Left renal pelvis (tissue), 4 donors: ENCODE data around the gene ZNF559. TPM values are rescaled to one million over a fixed set of nuclear protein-coding genes. Genes with fewer than 3 reads are reported as not detected.
"Not testable (repeated sequence)": the region's sequence is repeated elsewhere in the genome, so short reads cannot be mapped to it uniquely, and the experiment has no call there.

Experiments
- DNase-seq, 4 donors: peaks; one replicate each; pipeline ENCODE4 v3.0.0-alpha.2; 2013; ENCODE audit warnings: low read depth in 4 of 4, low spot score in 3 of 4
- polyA plus RNA-seq, 4 donors: library from polyadenylated mRNA; unstranded; fragments of 120-200 nt; gene quantifications; one replicate each; pipeline ENCODE4 v1.2.1, GENCODE V29; 2013; ENCODE audit not compliant: insufficient read length in 4 of 4

ZNF559 gene
- 10 to 100 TPM; 60.9 to 72.3 (median 70.1) TPM for polyA plus RNA-seq

DNA sequence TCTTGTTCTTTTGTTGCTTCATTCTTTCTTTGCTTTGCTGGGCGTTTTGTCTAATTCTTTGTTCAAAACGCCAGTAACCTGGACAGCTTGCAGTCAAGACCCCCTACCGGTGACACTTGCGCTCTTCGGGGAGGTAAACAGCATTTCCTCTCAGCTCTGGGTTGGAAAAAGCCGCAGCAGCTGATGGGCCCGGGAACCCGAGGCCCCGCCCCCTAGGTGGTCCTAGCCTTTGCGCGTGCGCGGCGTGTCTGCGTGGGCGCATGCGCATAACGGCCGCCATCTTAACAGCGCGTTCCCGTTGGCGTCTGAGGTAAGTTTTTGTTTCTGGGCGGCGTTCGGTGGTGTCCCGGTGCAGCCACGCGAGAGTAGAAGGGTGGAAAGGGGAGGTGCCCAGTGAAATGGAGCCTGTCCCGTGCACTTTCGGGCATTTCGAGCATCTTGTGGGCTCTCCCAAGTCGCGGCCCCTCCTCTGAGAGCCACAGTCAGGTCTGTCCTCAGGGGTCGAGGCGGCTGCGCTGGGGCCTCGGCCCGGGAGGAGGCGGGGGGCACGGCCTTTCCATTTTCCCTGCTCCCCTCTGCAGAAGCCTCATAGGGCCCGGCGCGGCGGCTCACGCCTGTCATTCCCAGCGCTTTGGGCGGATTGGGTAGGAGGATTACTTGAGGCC lies at the start of gene ZNF559:
ZNF559 (plus strand) TSS at position 261 of the 665 bp plus-strand sequence. CDS start 14,371 bp downstream, outside the sequence.
- peak; percentile 88 to 93 (median 90) for DNase-seq

DNA sequence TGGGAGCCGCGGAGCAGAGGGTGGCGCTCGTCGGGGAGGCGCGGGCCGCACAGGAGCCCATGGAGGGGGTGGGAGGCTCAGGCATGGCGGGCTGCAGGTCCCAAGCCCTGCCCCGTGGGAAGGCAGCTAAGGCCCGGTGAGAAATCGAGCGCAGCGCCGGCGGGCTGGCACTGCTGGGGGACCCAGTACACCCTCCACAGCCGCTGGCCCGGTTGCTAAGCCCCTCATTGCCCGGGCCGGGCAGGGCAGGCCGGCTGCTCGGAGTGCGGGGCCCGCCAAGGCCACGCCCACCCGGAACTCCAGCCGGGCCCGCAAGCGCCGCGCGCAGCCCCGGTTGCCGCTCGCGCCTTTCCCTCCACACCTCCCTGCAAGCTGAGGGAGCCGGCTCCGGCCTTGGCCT lies 40.5 kb upstream of the ZNF559 start:
- DNase-seq = not testable (repeated sequence)

DNA sequence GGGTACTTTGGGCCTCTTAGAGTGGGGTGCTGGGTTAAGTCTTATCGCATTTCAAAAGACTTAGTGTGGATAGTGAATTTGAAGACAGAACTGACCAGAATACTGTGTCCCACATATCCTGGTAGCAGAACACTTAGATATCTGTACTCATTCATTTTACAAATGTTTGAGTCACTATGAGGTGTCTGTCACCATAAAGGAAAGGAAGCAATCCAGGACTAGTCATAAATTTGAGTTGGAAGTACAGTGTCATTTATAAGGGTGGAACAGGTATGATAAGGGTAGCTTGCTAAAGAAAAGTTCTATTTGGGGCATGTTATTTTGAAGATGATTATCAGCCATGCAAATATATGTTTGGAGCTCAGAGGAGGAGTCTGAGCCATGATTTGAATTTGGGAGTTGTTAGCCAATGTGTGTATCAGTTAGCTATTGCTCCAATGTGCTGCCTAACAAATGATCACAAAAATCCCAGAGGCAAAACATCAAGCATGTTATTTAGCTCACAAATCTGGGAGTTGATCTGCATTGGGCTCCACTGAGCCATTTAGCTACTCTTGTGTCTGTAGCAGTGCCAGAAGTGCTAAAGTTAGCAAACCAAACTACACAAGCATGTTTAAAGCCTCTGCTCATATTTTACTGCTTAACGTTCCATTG lies 34.6 kb upstream of the ZNF559 start:
- no peak for DNase-seq

DNA sequence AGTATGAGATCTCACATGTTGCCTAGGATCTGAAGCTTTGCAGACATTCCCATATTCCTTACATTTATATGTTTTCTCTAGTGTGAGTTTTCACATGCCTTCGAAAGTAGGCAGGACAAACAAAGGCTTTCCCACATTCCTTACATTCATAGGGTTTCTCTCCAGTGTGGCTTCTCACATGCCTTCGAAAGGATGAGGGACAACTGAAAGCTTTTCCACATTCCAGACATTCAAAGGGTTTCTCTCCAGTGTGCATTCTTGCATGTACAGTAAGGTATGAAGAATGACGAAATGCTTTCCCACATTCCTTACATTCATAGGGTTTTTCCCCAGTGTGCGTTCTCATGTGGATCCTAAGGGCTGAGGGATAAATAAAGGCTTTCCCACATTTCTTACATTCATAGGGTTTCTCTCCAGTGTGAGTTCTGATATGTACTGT lies 28.5 kb upstream of the ZNF559 start:
- no peak for DNase-seq

DNA sequence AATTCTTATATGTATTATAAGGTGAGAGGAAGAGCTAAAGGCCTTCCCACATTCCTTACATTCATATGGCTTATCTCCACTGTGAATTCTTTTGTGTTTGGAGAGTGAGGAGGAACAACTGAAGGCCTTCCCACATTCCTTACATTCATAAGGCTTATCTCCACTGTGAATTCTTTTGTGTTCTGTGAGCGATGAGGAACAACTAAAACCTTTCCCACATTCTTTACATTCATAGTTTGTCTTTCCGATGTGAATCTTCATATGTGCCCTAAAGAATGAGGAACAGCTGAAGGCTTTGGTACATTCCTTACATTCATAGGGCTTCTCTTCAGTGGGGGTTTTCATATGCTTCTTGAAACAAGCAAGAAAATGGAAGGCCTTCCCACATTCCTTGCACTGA lies 27.6 kb upstream of the ZNF559 start:
- no peak for DNase-seq

DNA sequence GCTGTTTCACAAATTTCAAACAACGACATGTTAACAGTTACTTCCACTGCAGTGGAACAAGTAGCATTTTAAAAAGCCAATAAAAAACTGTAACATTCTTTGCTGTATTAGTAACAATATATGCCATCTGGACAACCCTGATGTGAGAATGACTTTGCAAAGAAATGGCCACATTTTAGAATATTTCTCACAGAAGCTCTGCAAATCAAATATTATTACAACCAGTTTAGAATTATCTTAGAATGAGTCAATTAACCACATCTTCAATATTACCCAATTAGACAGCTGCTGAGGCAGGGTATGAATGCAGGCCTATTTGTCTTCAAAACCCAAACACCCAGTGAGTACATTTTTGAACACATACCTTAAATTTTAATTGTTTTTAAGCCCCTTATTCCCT lies 17.5 kb upstream of the ZNF559 start:
- DNase-seq = no peak

DNA sequence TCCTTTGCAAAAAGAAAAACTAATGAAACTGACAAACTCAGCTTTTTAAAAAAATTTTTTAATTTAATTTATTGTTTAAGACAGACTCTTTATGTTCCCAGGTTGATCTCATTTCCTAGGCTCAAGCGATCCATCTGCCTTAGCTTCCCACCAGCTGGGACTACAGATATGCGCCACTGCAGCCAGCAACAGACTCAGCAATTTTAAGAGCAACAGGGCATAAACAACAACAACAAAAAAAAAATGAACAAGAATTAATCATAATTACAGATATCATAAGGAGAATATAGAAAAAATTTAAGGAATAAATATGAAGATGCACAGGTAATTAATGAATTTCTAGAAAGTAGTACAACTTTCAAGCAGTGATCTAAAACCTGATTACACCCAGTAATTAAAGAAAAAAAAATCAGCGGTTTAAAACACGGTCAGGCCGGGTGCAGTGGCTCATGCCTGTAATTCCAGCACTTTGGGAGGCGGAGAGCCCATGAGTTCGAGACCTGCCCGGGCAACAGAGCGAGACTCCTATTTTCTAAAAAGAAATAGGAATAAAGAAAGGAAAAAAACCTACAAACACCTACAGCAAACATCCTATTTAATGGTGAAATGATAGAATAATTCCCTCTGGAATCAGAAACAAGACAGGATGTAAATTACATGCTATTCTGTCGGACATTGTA lies 15.7 kb upstream of the ZNF559 start:
- DNase-seq = no peak

DNA sequence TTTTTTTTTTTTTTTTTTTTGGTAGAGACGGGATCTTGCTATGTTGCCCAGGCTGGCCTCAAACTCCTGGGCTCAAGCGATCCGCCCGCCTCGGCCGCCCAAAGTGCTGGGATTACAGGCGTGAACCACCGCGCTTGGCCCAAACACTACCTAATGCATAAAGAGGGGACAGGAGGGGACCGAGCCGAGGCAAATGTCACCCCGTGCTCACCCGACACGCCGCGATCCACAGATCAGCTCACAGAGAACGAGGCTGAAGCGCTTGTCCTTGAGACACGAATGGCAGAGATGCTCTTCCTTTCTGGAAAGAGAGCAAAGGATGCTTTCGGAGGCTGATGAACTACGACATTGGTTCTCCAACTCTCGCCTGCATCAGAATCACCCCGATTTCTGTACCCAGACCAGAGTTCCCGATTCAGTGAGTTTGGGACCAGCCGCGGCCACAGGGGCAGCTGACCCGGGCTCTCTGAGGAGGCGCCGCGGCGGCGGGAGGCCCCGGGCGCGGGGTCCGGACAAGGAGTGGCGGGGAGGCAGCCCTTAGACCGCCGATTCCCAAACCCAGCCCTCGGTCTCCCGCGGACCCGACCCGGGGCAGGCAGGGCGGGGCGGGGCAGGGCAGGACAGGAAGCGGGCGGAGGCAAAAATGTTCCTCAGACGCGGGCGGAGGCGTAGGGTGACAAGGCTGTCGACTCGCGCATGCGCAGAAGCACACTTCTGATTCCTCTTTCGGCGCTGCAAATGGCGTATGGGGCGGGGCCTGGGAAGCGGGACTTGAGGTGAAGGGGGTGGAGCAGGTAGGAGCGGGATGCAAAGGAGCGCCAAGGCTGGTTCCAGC lies 14.6 kb upstream of the ZNF559 start, which contains the start of gene ZNF699:
ZNF699 (minus strand) TSS at position 700 of the 835 bp plus-strand sequence. CDS start 4,719 bp downstream, outside the sequence.
- DNase-seq = peak; percentile 94 to 95 (median 95)

DNA sequence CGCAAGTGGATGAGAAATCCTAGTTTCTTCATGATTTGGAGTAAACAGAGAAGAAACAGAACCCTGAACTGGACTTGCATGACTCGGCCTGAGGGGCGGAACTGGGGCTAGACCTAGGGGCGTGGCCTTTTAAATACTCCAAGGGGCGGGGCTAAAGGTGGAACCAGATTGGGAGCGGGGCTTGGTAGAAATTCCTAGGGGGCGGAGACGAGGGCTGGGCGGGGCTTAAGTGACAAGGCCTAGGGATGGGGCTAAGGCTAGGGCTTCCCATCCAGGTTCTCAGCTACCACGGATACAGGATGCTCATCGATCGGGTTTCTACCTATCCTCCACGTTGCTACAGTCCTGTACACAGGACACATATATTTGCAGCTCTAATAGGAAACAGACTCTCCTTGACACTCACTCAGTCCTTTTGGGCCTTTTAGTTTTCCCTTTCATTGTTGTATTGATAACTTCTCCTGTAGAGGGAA lies 14.0 kb upstream of the ZNF559 start:
- peak in 3 of 4 donors; percentile 82 to 88 (median 85) for DNase-seq

DNA sequence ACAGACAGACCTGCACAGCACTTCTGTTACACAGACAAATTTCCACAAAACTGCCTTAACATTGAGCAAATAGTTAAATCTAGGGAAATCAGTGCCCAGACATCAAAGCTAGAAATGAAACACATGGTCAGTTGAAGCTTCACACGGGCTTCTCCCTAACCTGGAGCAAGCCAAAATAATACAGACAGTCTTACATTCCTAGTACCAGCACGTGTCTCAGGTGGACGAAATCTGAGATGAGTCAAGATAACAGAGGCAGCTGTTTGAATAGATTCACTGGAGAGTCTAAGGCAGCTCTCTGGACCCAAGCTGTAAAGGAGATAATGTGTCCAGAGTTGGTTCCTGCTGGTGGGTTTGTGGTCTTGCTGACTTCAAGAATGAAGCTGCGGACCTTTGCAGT lies 10.2 kb upstream of the ZNF559 start:
- DNase-seq = no peak

DNA sequence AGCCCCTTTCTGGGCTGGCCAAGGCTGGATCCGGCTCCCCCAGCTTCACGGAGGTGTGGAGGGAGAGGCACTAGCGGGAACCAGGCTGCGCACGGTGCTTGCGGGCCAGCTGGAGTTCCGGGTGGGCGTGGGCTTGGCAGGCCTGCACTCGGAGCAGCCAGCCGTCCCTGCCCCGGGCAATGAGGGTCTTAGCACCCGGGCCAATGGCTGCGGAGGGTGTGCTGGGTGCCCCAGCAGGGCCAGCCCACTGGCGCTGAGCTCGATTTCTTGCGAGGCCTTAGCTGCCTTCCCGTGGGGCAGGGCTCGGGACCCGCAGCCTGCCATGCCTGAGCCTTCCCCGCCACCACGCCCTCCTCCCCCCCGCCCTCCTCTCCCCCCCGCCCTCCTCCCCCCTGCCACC lies 2.6 kb upstream of the ZNF559 start:
- DNase-seq = no peak

DNA sequence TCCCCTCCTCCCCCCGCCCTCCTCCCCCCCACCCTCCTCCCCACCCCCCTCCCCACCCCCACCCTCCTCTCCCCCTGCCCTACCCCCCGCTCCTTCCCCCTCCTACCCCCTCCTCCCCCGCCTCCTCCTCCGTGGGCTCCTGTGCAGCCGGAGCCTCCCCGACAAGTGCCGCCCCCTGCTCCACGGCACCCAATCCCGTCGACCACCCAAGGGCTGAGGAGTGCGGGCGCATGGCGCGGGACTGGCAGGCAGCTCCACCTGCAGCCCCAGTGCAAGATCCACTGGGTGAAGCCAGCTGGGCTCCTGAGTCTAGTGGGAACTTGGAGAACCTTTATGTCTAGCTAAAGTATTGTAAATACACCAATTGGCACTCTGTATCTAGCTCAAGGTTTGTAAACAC lies 2.2 kb upstream of the ZNF559 start:
- not testable (repeated sequence) for DNase-seq

DNA sequence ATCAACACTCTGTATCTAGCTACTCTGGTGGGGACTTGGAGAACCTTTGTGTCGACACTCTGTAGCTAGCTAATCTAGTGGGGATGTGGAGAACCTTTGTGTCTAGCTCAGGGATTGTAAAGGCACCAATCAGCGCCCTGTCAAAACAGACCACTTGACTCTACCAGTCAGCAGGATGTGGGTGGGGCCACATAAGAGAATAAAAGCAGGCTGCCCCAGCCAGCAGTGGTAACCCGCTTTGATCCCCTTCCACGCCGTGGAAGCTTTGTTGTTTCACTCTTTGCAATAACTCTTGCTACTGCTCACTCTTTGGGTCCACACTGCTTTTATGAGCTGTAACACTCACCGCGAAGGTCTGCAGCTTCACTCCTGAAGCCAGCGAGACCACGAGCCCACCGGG lies 1.8 kb upstream of the ZNF559 start:
- not testable (repeated sequence) for DNase-seq

DNA sequence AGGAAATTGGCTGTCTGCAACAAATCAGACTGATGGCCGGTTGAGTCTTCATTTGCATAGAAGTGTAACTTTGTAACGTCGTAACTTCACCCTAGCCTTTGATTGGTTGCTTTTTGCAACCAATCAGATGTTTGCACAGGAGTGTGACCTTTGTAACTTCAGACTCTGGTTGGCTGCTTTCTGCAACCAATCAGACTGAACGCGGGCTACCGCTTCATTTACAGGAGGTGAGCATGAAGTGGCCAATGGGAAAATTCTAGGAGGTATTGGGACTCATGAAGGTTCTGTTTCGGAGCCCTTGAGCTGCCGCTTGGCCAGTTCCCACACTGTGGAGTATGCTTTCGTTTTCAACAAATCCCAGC lies 441 bp upstream of the ZNF559 start:
- peak in 3 of 4 donors; percentile 48 to 60 (median 51) for DNase-seq

DNA sequence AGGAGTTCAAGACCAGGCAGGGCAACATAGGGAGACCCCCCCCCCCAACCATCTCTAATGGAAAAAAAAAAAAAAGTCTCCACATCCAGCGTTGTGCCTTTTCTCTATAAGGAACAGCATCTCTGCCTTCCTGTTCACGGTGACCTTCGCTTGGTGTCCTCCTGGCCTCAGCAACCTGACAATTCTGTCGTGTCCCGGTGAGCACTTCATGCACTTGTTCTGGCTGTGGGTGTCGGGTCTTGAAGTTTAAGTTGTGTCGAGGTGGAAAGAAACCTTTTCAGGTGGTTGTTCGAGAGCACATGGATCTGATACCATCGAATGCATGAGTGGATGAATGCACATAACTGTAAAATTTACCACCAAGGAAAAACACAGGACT lies 594 bp downstream of the ZNF559 start:
- no peak for DNase-seq

DNA sequence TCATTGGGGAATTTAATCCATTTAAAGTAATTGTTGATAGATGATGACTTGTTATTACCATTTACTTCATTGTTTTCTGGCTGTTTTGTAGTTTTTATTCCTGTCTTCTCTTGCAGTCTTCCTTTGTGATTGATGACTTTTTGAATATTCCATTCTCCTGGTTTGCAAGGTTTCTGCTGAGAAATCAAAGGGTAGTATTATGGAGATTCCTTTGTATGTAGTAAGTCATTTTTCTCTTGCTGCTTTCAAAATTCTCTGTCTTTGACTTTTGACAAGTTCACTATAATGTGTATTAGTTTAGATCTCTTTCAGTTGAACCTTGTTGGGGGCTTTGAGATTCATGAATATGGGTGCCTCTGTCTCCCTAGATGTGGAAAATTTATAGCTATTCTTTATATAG lies 6.0 kb downstream of the ZNF559 start:
- no peak for DNase-seq

DNA sequence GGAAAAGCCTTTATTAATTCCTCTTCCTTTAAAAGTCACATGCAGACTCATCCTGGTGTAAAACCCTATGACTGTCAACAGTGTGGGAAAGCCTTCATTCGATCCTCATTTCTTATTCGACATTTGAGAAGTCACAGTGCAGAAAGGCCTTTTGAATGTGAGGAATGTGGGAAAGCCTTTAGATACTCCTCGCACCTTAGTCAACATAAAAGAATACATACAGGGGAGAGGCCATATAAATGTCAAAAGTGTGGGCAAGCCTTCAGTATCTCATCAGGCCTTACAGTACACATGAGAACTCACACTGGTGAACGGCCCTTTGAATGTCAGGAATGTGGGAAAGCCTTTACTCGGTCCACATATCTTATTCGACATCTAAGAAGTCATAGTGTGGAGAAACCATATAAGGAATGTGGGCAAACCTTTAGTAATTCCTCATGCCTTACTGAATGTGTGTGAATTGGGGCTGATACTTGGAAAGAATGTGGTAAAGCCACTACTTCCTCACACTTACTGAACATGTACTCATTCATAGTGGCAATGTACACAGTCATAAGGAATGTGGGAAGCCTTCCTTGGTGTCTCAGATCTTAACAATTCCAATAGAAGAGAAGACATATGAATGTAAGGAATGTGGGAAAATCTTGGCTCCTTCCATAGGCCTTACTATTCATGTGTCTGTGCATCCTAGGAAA lies 18.8 kb downstream of the ZNF559 start:
- DNase-seq = no peak

DNA sequence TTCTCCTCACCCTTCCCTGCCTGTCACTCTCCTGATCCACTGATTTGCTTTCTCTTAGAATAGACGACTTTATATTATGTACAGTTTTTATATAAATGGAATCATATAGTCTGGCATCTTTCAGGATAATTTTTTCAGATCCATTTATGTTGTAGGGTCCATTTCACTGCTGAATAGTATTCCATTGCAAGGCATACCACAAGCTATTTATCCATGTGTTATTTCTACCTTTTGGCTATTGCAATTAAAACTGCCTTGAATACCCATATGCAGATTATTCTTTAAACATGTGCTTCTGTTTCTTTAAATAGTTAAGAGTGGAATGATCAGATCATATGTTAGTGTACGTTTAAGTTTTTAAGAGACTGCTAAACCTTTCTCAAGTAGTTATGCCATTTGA lies 21.0 kb downstream of the ZNF559 start:
- DNase-seq = no peak

DNA sequence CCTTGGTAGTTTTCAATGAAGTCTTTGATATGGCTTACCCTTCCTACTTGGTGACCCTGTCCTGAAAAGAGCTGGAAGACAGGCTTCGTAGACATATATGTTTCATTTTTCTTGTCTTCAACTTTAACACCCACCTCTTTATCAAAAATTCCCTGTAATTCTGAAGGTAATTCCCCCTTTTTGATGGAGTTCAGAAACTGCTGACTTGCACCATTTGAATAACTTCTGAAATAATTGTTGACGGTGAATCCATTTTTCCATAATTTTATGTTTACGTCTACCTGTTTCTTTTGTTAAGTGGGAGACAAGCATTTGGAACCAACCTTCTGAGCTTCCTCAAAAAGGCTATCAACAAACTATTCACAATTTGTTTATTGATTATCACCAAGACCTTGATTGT lies 24.3 kb downstream of the ZNF559 start:
- no peak for DNase-seq

DNA sequence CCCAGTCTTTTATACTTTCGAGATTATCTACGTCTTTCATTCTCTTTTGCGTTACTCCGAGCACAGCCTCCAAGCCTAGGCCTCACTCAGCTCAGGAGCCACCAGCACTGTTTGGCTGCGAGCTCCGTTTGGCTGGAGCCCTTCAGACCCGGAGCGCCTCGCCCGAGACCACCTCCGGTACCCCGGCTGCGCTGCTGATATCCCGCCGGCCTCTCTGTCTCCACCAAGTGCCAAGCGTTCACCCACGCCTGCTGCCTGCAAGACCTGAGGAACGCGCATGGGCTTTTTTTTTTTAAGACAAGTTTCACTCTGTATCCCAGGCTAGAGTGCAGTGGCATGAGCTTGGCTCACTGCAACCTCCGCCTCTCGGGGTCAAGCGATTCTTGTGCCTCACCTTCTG lies 24.7 kb downstream of the ZNF559 start:
- DNase-seq = no peak
